PC-9 (cell line): ENCODE measurements around the gene SPRR2D. TPM values are rescaled to one million over a fixed set of nuclear protein-coding genes. Genes with fewer than 3 reads are reported as not detected.

Experiments
- BruUV-seq: library from RNA; stranded (reverse); fragments of 400-500 nt; replicated peaks from 2 replicates; lab custom pipeline; 2021; lab: Mats Ljungman, UMichigan
- CTCF ChIA-PET: fragments of 300-600 bp; sonication (Branson Sonifier 250); formaldehyde crosslinking; loops from one replicate; lab custom pipeline; 2022; ENCODE audit warnings: antibody characterized with exemption; lab: Charles Lee
- POLR2A ChIA-PET: fragments of 300-600 bp; sonication (Branson Sonifier 250); formaldehyde crosslinking; loops from one replicate; lab custom pipeline; 2022; ENCODE audit warnings: antibody characterized with exemption; ENCODE audit not compliant: unreplicated experiment; lab: Charles Lee
- DNase-seq, 2 experiments: peaks; one replicate each; pipeline versions ENCODE4 v3.0.0 to v3.0.0-alpha.2; 2015 to 2022; ENCODE audit warnings: mixed read lengths in 1 of 2
- H2AFZ ChIP-seq: fragments of 200-600 bp; sonication (generic); 2 replicates; pipeline ENCODE4 v1.8.1; 2017; ENCODE audit warnings: antibody characterized with exemption
- H3F3A ChIP-seq: fragments of 200-600 bp; sonication (generic); 2 replicates; pipeline ENCODE4 v1.8.1; 2017; ENCODE audit warnings: antibody characterized with exemption, mild to moderate bottlenecking, low read depth; ENCODE audit not compliant: insufficient read depth
- H3K27ac ChIP-seq: fragments of 200-600 bp; sonication (generic); 2 replicates; pipeline ENCODE4 v1.6.1; 2016; ENCODE audit warnings: mixed run types
- H3K27me3 ChIP-seq: fragments of 200-600 bp; sonication (generic); 2 replicates; pipeline ENCODE4 v1.6.1; 2016; ENCODE audit warnings: low read depth, mixed run types; ENCODE audit not compliant: insufficient read depth
- H3K36me3 ChIP-seq: fragments of 200-600 bp; sonication (generic); 2 replicates; pipeline ENCODE4 v1.6.1; 2016; ENCODE audit warnings: low read depth, mixed run types
- H3K4me1 ChIP-seq: fragments of 200-600 bp; sonication (generic); replicated peaks from 2 replicates; pipeline ENCODE4 v1.6.1; 2016; ENCODE audit warnings: mixed run types; ENCODE audit not compliant: insufficient read depth
- H3K4me2 ChIP-seq: fragments of 200-600 bp; sonication (generic); 2 replicates; pipeline ENCODE4 v1.6.1; 2017; ENCODE audit warnings: mixed run types
- H3K4me3 ChIP-seq: fragments of 200-600 bp; sonication (generic); 2 replicates; pipeline ENCODE4 v1.6.1; 2016; ENCODE audit warnings: mixed run types
- H3K79me2 ChIP-seq: fragments of 200-600 bp; sonication (generic); 2 replicates; pipeline ENCODE4 v1.6.1; 2017; ENCODE audit warnings: low read depth, mixed run types
- H3K9me2 ChIP-seq: fragments of 200-600 bp; sonication (generic); 2 replicates; pipeline ENCODE4 v1.8.1; 2017; ENCODE audit warnings: mild to moderate bottlenecking; ENCODE audit not compliant: insufficient read depth
- H3K9me3 ChIP-seq: fragments of 200-600 bp; sonication (generic); 2 replicates; pipeline ENCODE4 v1.8.1; 2016; ENCODE audit warnings: low read depth; ENCODE audit not compliant: insufficient read depth
- H4K20me1 ChIP-seq: fragments of 200-600 bp; sonication (generic); 2 replicates; pipeline ENCODE4 v1.8.1; 2017; ENCODE audit not compliant: insufficient read depth
- EZH2 ChIP-seq: fragments of 200-600 bp; sonication (generic); IDR thresholded peaks from 2 replicates; pipeline ENCODE4 v1.8.0; 2017; ENCODE audit warnings: antibody characterized with exemption, low read depth
- intact Hi-C: fragments of 100-400 bp; cut with micrococcal nuclease; formaldehyde crosslinking; loops from one replicate; pipeline ENCODE4 v1.10.0; 2022; ENCODE audit not compliant: unreplicated experiment
- total RNA-seq: library from RNA; stranded (reverse); gene quantifications from 2 replicates; pipeline ENCODE4 v1.2.3, GENCODE V29; 2021
- TF ChIP-seq, protein P1 (sequence below): fragments of 200-600 bp; sonication (generic); conservative IDR thresholded peaks from 2 replicates; pipeline ENCODE4 v1.6.1; 2017; ENCODE audit warnings: mixed run types, antibody characterized with exemption, mild to moderate bottlenecking, moderate library complexity

Gene SPRR2D
- total RNA-seq, 1 experiment from 2014 or later = not detected

DNA sequence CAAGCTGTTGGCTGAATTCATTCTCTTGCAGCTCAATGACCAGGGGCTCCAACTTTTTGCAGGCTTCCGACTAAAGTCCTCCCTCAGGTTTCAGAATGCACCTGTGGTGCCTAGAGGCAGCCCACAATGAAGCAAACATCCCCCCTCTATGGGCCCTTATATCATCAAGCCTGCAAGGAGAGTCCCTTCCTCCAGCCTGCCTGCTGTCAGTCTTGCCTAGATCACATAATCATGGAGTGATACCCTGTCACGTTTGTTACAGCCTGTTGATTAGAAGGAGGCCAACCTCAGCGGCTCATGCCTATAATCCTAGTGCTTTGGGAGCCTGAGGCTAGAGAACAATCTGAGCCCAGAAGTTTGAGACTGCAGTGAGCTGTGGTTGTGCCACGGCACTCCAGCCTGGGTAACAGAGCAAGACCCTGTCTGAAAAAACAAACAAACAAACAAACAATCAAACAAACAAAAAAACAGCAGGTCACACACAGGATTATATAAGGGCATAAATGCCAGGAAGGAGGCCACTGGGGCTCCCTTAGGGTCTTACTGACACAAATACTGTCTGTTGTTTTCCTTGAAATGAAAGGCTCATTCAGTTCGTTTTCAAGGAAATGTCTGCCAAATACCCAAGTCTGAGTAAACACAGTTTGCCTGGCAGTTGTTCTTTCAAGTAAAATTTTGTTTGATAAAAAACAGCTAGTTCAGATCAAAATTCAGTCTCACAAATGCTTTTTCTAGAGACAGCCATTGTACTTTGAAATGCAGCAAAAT, 44.1 kb downstream of the SPRR2D start:
- intact Hi-C loops = no loop called here
- Histone ChIP-seq H3K36me3 (no peaks in the 10 kb centered on the region), H3K27me3 (no peaks in the 10 kb centered on the region), H4K20me1 (no peaks in the 10 kb centered on the region), H3K9me2 (no peaks in the 10 kb centered on the region), H3K27ac (no peak overlapping the region), H3K4me1 (peaks cover 30% of the 10 kb centered on the region), H3K9me3 (no peaks in the 10 kb centered on the region), H2AFZ (no peak overlapping the region), H3K4me3 (no peak overlapping the region), H3K4me2 (no peak overlapping the region), H3F3A (peaks cover 21% of the 10 kb centered on the region), H3K79me2 (no peaks in the 10 kb centered on the region)
- POLR2A ChIA-PET = no interaction called here
- TF ChIP-seq, protein P1, sequence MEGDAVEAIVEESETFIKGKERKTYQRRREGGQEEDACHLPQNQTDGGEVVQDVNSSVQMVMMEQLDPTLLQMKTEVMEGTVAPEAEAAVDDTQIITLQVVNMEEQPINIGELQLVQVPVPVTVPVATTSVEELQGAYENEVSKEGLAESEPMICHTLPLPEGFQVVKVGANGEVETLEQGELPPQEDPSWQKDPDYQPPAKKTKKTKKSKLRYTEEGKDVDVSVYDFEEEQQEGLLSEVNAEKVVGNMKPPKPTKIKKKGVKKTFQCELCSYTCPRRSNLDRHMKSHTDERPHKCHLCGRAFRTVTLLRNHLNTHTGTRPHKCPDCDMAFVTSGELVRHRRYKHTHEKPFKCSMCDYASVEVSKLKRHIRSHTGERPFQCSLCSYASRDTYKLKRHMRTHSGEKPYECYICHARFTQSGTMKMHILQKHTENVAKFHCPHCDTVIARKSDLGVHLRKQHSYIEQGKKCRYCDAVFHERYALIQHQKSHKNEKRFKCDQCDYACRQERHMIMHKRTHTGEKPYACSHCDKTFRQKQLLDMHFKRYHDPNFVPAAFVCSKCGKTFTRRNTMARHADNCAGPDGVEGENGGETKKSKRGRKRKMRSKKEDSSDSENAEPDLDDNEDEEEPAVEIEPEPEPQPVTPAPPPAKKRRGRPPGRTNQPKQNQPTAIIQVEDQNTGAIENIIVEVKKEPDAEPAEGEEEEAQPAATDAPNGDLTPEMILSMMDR = no peak
- TF ChIP-seq EZH2 = no peak
- DNase-seq = no peak
- BruUV-seq = no TSS peak
- CTCF ChIA-PET = no interaction called here

DNA sequence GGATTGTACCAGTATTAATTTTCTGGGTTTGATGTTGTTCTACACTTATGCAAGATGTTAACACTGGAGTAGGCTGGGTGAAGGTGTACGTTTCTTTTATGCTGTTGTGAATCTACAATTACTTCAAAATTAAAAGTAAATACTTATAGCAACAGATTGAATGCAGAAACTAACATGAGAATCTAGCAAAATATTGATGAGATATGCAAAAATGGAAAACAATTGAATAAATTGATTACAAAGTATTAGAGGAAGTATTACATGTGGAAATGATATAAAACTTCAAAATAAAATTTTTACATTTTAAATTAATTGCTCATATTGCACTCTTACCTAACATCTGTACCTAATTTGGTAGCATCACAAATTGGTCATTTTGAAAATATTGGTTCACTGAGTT, 45.1 kb downstream of the SPRR2D start:
- no peaks in the 10 kb centered on the region for H4K20me1 ChIP-seq
- POLR2A ChIA-PET = no interaction called here
- H3K79me2 ChIP-seq = no peaks in the 10 kb centered on the region
- no peak overlapping the region for H3K4me2 ChIP-seq
- CTCF ChIA-PET = no interaction called here
- intact Hi-C loops = no loop called here
- no peak for TF ChIP-seq EZH2
- TF ChIP-seq, protein P1 = no peak
- H3F3A ChIP-seq = peaks cover 11% of the 10 kb centered on the region; the same call in 1 of the 2 replicates
- no TSS peak for BruUV-seq
- no peak overlapping the region for H2AFZ ChIP-seq
- H3K9me2 ChIP-seq = no peaks in the 10 kb centered on the region
- no peak overlapping the region for H3K27ac ChIP-seq
- H3K36me3 ChIP-seq = no peaks in the 10 kb centered on the region
- no peak for DNase-seq
- no peaks in the 10 kb centered on the region for H3K9me3 ChIP-seq
- no peak overlapping the region for H3K4me3 ChIP-seq
- no peaks in the 10 kb centered on the region for H3K27me3 ChIP-seq
- peaks cover 20% of the 10 kb centered on the region for H3K4me1 ChIP-seq

DNA sequence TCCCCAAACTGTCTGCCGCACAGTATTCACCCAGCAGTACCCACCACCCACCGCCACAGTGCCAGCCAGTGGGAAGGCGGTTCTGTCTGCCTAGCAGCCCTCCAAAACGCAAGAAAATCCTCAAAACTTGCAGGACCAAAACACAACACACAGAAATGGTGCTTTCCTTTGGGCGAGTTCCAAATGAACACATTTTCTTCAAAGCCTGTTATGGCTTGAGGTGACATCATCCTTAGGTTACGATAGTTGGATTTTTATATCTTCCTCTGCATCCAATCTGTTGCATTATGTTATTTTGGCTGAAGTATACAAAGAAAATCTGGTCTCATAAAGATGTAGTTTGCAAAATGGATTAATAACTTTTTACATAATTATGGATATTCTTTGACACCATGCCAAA, 47.7 kb downstream of the SPRR2D start:
- no peaks in the 10 kb centered on the region for H3F3A ChIP-seq
- intact Hi-C loops = no loop called here
- no peaks in the 10 kb centered on the region for H3K36me3 ChIP-seq
- H4K20me1 ChIP-seq = no peaks in the 10 kb centered on the region
- CTCF ChIA-PET = no interaction called here
- no peaks in the 10 kb centered on the region for H3K9me3 ChIP-seq
- no peak overlapping the region for H2AFZ ChIP-seq
- no peak overlapping the region for H3K4me2 ChIP-seq
- H3K9me2 ChIP-seq = no peaks in the 10 kb centered on the region
- H3K79me2 ChIP-seq = no peaks in the 10 kb centered on the region
- no peak overlapping the region for H3K4me3 ChIP-seq
- POLR2A ChIA-PET = no interaction called here
- DNase-seq = no peak
- TF ChIP-seq, protein P1 = no peak
- TF ChIP-seq EZH2 = no peak
- no peaks in the 10 kb centered on the region for H3K27me3 ChIP-seq
- BruUV-seq = no TSS peak
- H3K4me1 ChIP-seq = no peaks in the 10 kb centered on the region
- H3K27ac ChIP-seq = no peak overlapping the region

Other genes with a start within 250 kb of the SPRR2D start
- not detected in 2 replicates for gene LCE1D, start 244.4 kb downstream of the SPRR2D start, total RNA-seq
- gene LCE1C, start 234.5 kb downstream of the SPRR2D start, total RNA-seq = not detected in 2 replicates
- gene LCE1B, start 229.1 kb downstream of the SPRR2D start, total RNA-seq = not detected in 2 replicates
- not detected in 2 replicates for gene LCE1A, start 213.6 kb downstream of the SPRR2D start, total RNA-seq
- not detected in 2 replicates for gene LCE6A, start 198.3 kb downstream of the SPRR2D start, total RNA-seq
- gene LCE7A, start 181.1 kb downstream of the SPRR2D start, total RNA-seq = not detected in 2 replicates
- not detected in 2 replicates for gene SMCP, start 162.8 kb downstream of the SPRR2D start, total RNA-seq
- gene IVL, start 132.6 kb downstream of the SPRR2D start, total RNA-seq = not detected in 2 replicates
- gene SPRR5, start 93.9 kb downstream of the SPRR2D start, total RNA-seq = not detected in 2 replicates
- gene SPRR4, start 70.5 kb downstream of the SPRR2D start, total RNA-seq = not detected in 2 replicates
- gene SPRR1A, start 57.0 kb downstream of the SPRR2D start, total RNA-seq = not detected in 2 replicates
- 0.57 TPM in 1 of 2 replicates, not detected in the other for gene SPRR3, start 39.4 kb downstream of the SPRR2D start, total RNA-seq
- not detected in 2 replicates for gene SPRR1B, start 9.9 kb downstream of the SPRR2D start, total RNA-seq
- gene SPRR2A, start 16.4 kb upstream of the SPRR2D start, total RNA-seq = not detected in 2 replicates
- not detected in 2 replicates for gene SPRR2B, start 30.5 kb upstream of the SPRR2D start, total RNA-seq
- not detected in 2 replicates for gene SPRR2E, start 53.4 kb upstream of the SPRR2D start, total RNA-seq
- gene SPRR2F, start 72.4 kb upstream of the SPRR2D start, total RNA-seq = not detected in 2 replicates
- not detected in 2 replicates for gene SPRR2G, start 109.8 kb upstream of the SPRR2D start, total RNA-seq
- gene LELP1, start 162.3 kb upstream of the SPRR2D start, total RNA-seq = not detected in 2 replicates
- not detected in 2 replicates for gene PRR9, start 176.5 kb upstream of the SPRR2D start, total RNA-seq
- not detected in 2 replicates for gene LORICRIN, start 218.6 kb upstream of the SPRR2D start, total RNA-seq